CD4-positive, CD25-positive, alpha-beta regulatory T cell (primary cell): Measurements from ENCODE around the gene CKAP4. TPM values are rescaled to one million over a fixed set of nuclear protein-coding genes. Genes with fewer than 3 reads are reported as not detected.
A peak's percentile ranks its signal among the peaks of the same experiment; 100 is the strongest.

Source experiments
- ATAC-seq, 2 donors: fragments of 150-1000 bp; cut with Tn5 transposase; one replicate each; pipeline ENCODE4 v1.10.0; 2021; ENCODE audit warnings: low read depth in 2 of 2, moderate number of reproducible peaks in 2 of 2, moderate library complexity in 1 of 2
- DNase-seq, 3 donors: peaks; one replicate each; pipeline versions ENCODE4 v3.0.0 to v3.0.0-alpha.2; 2012 to 2022; ENCODE audit warnings: mixed read lengths in 1 of 3
- H3K27ac ChIP-seq: one replicate; pipeline ENCODE4 v1.7.0; 2013; ENCODE audit warnings: mild to moderate bottlenecking, low read length; ENCODE audit not compliant: insufficient read depth, poor library complexity, severe bottlenecking
- H3K27me3 ChIP-seq: one replicate; pipeline ENCODE4 v1.7.0; 2013; ENCODE audit warnings: low read length; ENCODE audit not compliant: control insufficient read depth, insufficient read depth
- H3K36me3 ChIP-seq: one replicate; pipeline ENCODE4 v1.7.0; 2013; ENCODE audit warnings: mild to moderate bottlenecking, low read length, moderate library complexity; ENCODE audit not compliant: control insufficient read depth, insufficient read depth
- H3K4me1 ChIP-seq: 2 replicates; pipeline ENCODE4 v1.7.0; 2013; ENCODE audit warnings: mild to moderate bottlenecking, low read length; ENCODE audit not compliant: insufficient read depth, control insufficient read depth, poor library complexity, severe bottlenecking
- H3K4me3 ChIP-seq: one replicate; pipeline ENCODE4 v1.7.0; 2013; ENCODE audit warnings: low read depth, mild to moderate bottlenecking, low read length, moderate library complexity
- H3K9me3 ChIP-seq, 2 experiments: 1 replicate in 1 of 2; 2 replicates in 1 of 2; pipeline ENCODE4 v1.7.0; 2013; ENCODE audit warnings: low read length in 2 of 2, mild to moderate bottlenecking in 1 of 2, moderate library complexity in 1 of 2; ENCODE audit not compliant: control insufficient read depth in 2 of 2
- H3K27ac Mint-ChIP-seq, 3 donors: one replicate each; pipeline ENCODE4 v1.8.0; 2020 to 2022; ENCODE audit warnings: mild to moderate bottlenecking in 3 of 3, mixed read lengths in 3 of 3, moderate library complexity in 2 of 3
- H3K27me3 Mint-ChIP-seq: one replicate; pipeline ENCODE4 v1.8.0; 2022; ENCODE audit warnings: mild to moderate bottlenecking, mixed read lengths
- H3K36me3 Mint-ChIP-seq: one replicate; pipeline ENCODE4 v1.8.0; 2020; ENCODE audit warnings: mixed read lengths
- H3K4me1 Mint-ChIP-seq, 4 donors: one replicate each; pipeline ENCODE4 v1.8.0; 2020 to 2022; ENCODE audit warnings: mixed read lengths in 4 of 4, mild to moderate bottlenecking in 1 of 4
- H3K4me3 Mint-ChIP-seq, 4 donors: one replicate each; pipeline ENCODE4 v1.8.0; 2020 to 2022; ENCODE audit warnings: mild to moderate bottlenecking in 4 of 4, mixed read lengths in 4 of 4, moderate library complexity in 3 of 4
- H3K9me3 Mint-ChIP-seq, 7 donors: one replicate each; pipeline ENCODE4 v1.8.0; 2020 to 2022; ENCODE audit warnings: mixed read lengths in 7 of 7, mild to moderate bottlenecking in 3 of 7, moderate library complexity in 2 of 7
- polyA plus RNA-seq, 4 donors: library from polyadenylated mRNA; unstranded; fragments of 300-500 nt; fragmentation: Illumina TruSeq; gene quantifications; one replicate each; pipeline ENCODE4 v1.2.3, GENCODE V29; 2021
- total RNA-seq: library from RNA; stranded (reverse); gene quantifications from one replicate; pipeline ENCODE4 v1.2.3, GENCODE V29; 2022

CKAP4 gene
- total and polyA plus RNA-seq, 5 donors from 2014 or later = 3.4 to 6.0 (median 4.3) TPM

GRCh38 chr12:106281804-106282203 is 34.0 kb upstream of the CKAP4 start:
- H3K4me3 ChIP-seq = no peak overlapping the region
- H3K27me3 ChIP-seq = peaks cover 2% of the 10 kb centered on the region
- no peaks in the 10 kb centered on the region for H3K36me3 Mint-ChIP-seq
- no peaks in the 10 kb centered on the region for H3K36me3 ChIP-seq
- H3K4me1 ChIP-seq = no peaks in the 10 kb centered on the region
- DNase-seq = no peak
- peaks cover 23% of the 10 kb centered on the region for H3K27me3 Mint-ChIP-seq
- no peak overlapping the region for H3K4me3 Mint-ChIP-seq
- H3K9me3 ChIP-seq = peaks cover 11 to 16% of the 10 kb centered on the region in 2 experiments
- H3K27ac Mint-ChIP-seq = no peak overlapping the region
- H3K9me3 Mint-ChIP-seq = peaks cover 0 to 14% (median 7%) of the 10 kb centered on the region in 7 donors
- ATAC-seq = no peak
- peaks cover 0 to 11% (median 3%) of the 10 kb centered on the region in 4 donors for H3K4me1 Mint-ChIP-seq
- H3K27ac ChIP-seq = no peak overlapping the region

DNA sequence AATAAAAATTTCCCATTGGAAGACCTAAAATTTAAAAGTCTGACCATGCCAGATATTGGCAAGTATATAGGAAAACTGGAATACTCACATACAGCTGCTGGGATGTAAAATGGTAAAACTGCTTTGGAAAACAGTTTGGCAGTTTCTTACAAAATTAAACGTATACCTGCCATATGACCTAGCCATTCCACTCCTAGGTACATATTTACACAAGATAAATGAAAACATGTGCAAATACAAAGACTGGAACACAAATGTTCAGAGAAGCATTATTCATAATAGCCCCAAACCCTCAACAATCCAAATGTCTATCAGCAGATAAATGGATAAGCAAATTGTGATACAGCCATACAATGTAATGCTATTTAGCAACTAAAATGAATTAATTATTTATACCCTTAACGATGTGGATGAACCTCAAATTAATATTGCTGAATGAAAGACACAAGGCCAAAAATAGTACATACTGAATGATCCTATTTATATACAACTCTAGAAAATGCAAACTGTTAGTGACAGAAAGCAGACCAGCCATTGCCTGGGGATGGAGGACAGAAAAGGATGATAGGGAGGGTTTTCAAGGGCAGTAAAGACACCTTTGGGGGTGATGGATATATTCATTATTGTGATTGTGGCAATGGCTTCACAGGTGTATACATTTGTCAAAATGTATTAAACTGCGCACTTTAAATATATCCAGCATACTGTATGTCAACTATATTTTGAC is 33.4 kb upstream of the CKAP4 start:
- Histone ChIP-seq H3K27me3 (peaks cover 2% of the 10 kb centered on the region), H3K27ac (no peak overlapping the region), H3K4me3 (no peak overlapping the region), H3K9me3 (peaks cover 11 to 16% of the 10 kb centered on the region in 2 experiments), H3K4me1 (no peaks in the 10 kb centered on the region), H3K36me3 (no peaks in the 10 kb centered on the region)
- peaks cover 23% of the 10 kb centered on the region for H3K27me3 Mint-ChIP-seq
- DNase-seq (no peak), ATAC-seq (no peak)
- peaks cover 0 to 14% (median 7%) of the 10 kb centered on the region in 7 donors for H3K9me3 Mint-ChIP-seq
- peaks cover 0 to 11% (median 3%) of the 10 kb centered on the region in 4 donors for H3K4me1 Mint-ChIP-seq
- H3K27ac Mint-ChIP-seq = no peak overlapping the region
- peak overlapping the region in 1 of 4 donors; percentile 71 for H3K4me3 Mint-ChIP-seq
- no peaks in the 10 kb centered on the region for H3K36me3 Mint-ChIP-seq

- Mint-ChIP-seq H3K4me1 (peaks cover 0 to 9% (median 3%) of the 10 kb centered on the region in 4 donors), H3K27ac (no peak overlapping the region), H3K27me3 (peaks cover 23% of the 10 kb centered on the region), H3K9me3 (peaks cover 0 to 14% (median 7%) of the 10 kb centered on the region in 7 donors), H3K36me3 (no peaks in the 10 kb centered on the region), H3K4me3 (no peak overlapping the region)
- DNase-seq (no peak), ATAC-seq (no peak)
- H3K27ac ChIP-seq = no peak overlapping the region
- no peaks in the 10 kb centered on the region for H3K36me3 ChIP-seq
- H3K27me3 ChIP-seq = peaks cover 2% of the 10 kb centered on the region
- H3K4me1 ChIP-seq = no peaks in the 10 kb centered on the region
- no peak overlapping the region for H3K4me3 ChIP-seq
- H3K9me3 ChIP-seq = peaks cover 11 to 16% of the 10 kb centered on the region in 2 experiments
Measured at GRCh38 chr12:106280106-106280505, 32.3 kb upstream of the CKAP4 start.

- Histone ChIP-seq H3K4me3 (no peak overlapping the region), H3K4me1 (no peaks in the 10 kb centered on the region), H3K27me3 (peaks cover 2% of the 10 kb centered on the region), H3K36me3 (no peaks in the 10 kb centered on the region), H3K9me3 (peaks cover under 1 to 3% of the 10 kb centered on the region in 2 experiments), H3K27ac (no peak overlapping the region)
- Mint-ChIP-seq H3K9me3 (peaks cover 0 to 4% (median 1%) of the 10 kb centered on the region in 7 donors), H3K4me3 (no peak overlapping the region), H3K4me1 (peaks cover 0 to 2% (median 0%) of the 10 kb centered on the region in 4 donors), H3K27me3 (peaks cover 8% of the 10 kb centered on the region), H3K36me3 (no peaks in the 10 kb centered on the region), H3K27ac (no peak overlapping the region)
- DNase-seq (no peak), ATAC-seq (no peak)
Measured at GRCh38 chr12:106276032-106276740, 28.4 kb upstream of the CKAP4 start.

- Histone ChIP-seq H3K27ac (no peak overlapping the region), H3K4me1 (no peaks in the 10 kb centered on the region), H3K9me3 (no peaks in the 10 kb centered on the region), H3K4me3 (no peak overlapping the region), H3K27me3 (peaks cover 2% of the 10 kb centered on the region), H3K36me3 (no peaks in the 10 kb centered on the region)
- Mint-ChIP-seq H3K4me1 (peaks cover 0 to 2% (median 0%) of the 10 kb centered on the region in 4 donors), H3K27me3 (peaks cover 13% of the 10 kb centered on the region), H3K27ac (no peak overlapping the region), H3K36me3 (no peaks in the 10 kb centered on the region), H3K4me3 (no peak overlapping the region), H3K9me3 (peaks cover 0 to 4% (median 0%) of the 10 kb centered on the region in 7 donors)
- no peak for DNase-seq
- no peak for ATAC-seq
Measured at GRCh38 chr12:106275458-106275857, 27.6 kb upstream of the CKAP4 start.

DNA sequence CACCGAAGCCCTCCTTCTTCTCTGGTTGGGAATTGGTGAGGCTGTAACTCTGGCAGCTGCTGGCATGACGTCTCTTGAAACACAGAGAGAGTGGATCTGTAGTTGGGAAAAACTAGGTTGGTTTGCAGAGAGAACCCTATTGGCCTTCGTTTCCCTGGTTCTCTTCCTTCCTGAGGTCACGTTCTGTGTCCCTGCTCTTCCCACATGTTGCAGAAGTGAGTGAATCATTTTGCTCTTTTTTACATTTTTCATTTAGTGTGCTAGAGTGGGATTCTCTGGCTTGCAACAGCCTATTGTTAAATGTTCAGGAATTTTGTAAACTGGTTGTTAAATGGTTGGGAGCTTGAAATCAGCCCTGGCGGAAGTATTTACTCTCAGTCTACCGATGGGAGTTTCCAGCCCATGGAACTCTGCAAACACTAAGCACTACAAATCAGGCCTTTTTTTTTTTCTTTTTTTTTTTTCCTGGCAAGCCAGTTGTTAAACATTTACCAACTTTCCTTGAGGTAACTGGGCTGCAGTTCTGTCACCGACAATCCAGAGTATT is 26.8 kb upstream of the CKAP4 start:
- peaks cover 0 to 4% (median 0%) of the 10 kb centered on the region in 7 donors for H3K9me3 Mint-ChIP-seq
- H3K27ac Mint-ChIP-seq = no peak overlapping the region
- H3K4me1 Mint-ChIP-seq = no peaks in the 10 kb centered on the region
- H3K27me3 Mint-ChIP-seq = peaks cover 9% of the 10 kb centered on the region
- DNase-seq = no peak
- Histone ChIP-seq H3K36me3 (no peaks in the 10 kb centered on the region), H3K4me1 (no peaks in the 10 kb centered on the region), H3K27me3 (no peaks in the 10 kb centered on the region), H3K27ac (no peak overlapping the region), H3K4me3 (no peak overlapping the region), H3K9me3 (no peaks in the 10 kb centered on the region)
- ATAC-seq = no peak
- H3K4me3 Mint-ChIP-seq = no peak overlapping the region
- H3K36me3 Mint-ChIP-seq = no peaks in the 10 kb centered on the region

GRCh38 chr12:106274012-106274411 is 26.2 kb upstream of the CKAP4 start:
- H3K4me1 Mint-ChIP-seq = no peaks in the 10 kb centered on the region
- H3K36me3 Mint-ChIP-seq = no peaks in the 10 kb centered on the region
- Histone ChIP-seq H3K27me3 (no peaks in the 10 kb centered on the region), H3K4me3 (no peak overlapping the region), H3K27ac (no peak overlapping the region), H3K36me3 (no peaks in the 10 kb centered on the region), H3K9me3 (no peaks in the 10 kb centered on the region), H3K4me1 (no peaks in the 10 kb centered on the region)
- no peak for DNase-seq
- no peak overlapping the region for H3K4me3 Mint-ChIP-seq
- peaks cover 4% of the 10 kb centered on the region for H3K27me3 Mint-ChIP-seq
- H3K27ac Mint-ChIP-seq = no peak overlapping the region
- H3K9me3 Mint-ChIP-seq = peaks cover 0 to 3% (median 0%) of the 10 kb centered on the region in 7 donors
- no peak for ATAC-seq
